OCI-LY7 (cell line): ENCODE results near the gene SERGEF. TPM values are rescaled to one million over a fixed set of nuclear protein-coding genes. Genes with fewer than 3 reads are reported as not detected.

Source experiments
- BruUV-seq: library from RNA; stranded (reverse); fragments of 400-500 nt; replicated peaks from 2 replicates; lab custom pipeline; 2021; lab: Mats Ljungman, UMichigan
- CTCF ChIA-PET: fragments of 300-600 bp; sonication (Branson Sonifier 250); formaldehyde crosslinking; loops from one replicate; lab custom pipeline; 2022; ENCODE audit warnings: antibody characterized with exemption; ENCODE audit not compliant: unreplicated experiment; lab: Charles Lee
- POLR2A ChIA-PET: fragments of 300-600 bp; sonication (Branson Sonifier 250); formaldehyde crosslinking; loops from one replicate; lab custom pipeline; 2022; ENCODE audit warnings: antibody characterized with exemption; lab: Charles Lee
- DNase-seq: peaks from one replicate; pipeline ENCODE4 v3.0.0-alpha.2; 2015; ENCODE audit warnings: low spot score
- H2AFZ ChIP-seq: fragments of 200-600 bp; sonication (generic), shearing (Covaris generic); 2 replicates; pipeline ENCODE4 v1.6.1; 2014; ENCODE audit warnings: mild to moderate bottlenecking, antibody characterized with exemption, low read length, moderate library complexity
- H3K27ac ChIP-seq: fragments of 200-600 bp; sonication (generic); 2 replicates; pipeline ENCODE4 v1.5.1; 2014; ENCODE audit warnings: mixed run types, low read depth, mild to moderate bottlenecking, moderate library complexity, low read length, inconsistent platforms; ENCODE audit not compliant: poor library complexity, severe bottlenecking
- H3K36me3 ChIP-seq: fragments of 200-600 bp; sonication (generic); 2 replicates; pipeline ENCODE4 v1.6.1; 2014; ENCODE audit warnings: mild to moderate bottlenecking, antibody characterized with exemption, low read length, moderate library complexity, mixed read lengths; ENCODE audit not compliant: insufficient read depth
- H3K4me1 ChIP-seq: fragments of 200-600 bp; sonication (generic); 2 replicates; pipeline ENCODE4 v1.5.1; 2014; ENCODE audit warnings: mild to moderate bottlenecking, low read length; ENCODE audit not compliant: insufficient read depth, poor library complexity, severe bottlenecking
- H3K4me2 ChIP-seq: fragments of 200-600 bp; sonication (generic); 2 replicates; pipeline ENCODE4 v1.6.1; 2014; ENCODE audit warnings: mild to moderate bottlenecking, low read length
- H3K4me3 ChIP-seq: fragments of 200-600 bp; sonication (generic); 2 replicates; pipeline ENCODE4 v1.5.1; 2014; ENCODE audit warnings: mild to moderate bottlenecking, low read depth, low read length; ENCODE audit not compliant: poor library complexity, severe bottlenecking
- H3K79me2 ChIP-seq: fragments of 200-600 bp; sonication (generic); 2 replicates; pipeline ENCODE4 v1.6.1; 2016; ENCODE audit warnings: low read depth, mild to moderate bottlenecking, low read length, moderate library complexity, mixed read lengths; ENCODE audit not compliant: insufficient read depth
- H3K9me2 ChIP-seq: fragments of 200-600 bp; sonication (generic); 2 replicates; pipeline ENCODE4 v1.6.1; 2016; ENCODE audit warnings: mild to moderate bottlenecking, low read length, mixed read lengths; ENCODE audit not compliant: insufficient read depth
- H3K9me3 ChIP-seq: fragments of 200-600 bp; sonication (generic); 2 replicates; pipeline ENCODE4 v1.6.1; 2014; ENCODE audit warnings: mild to moderate bottlenecking, mixed run types, low read length, mixed read lengths
- H4K20me1 ChIP-seq: fragments of 200-600 bp; sonication (generic); 2 replicates; pipeline ENCODE4 v1.6.1; 2014; ENCODE audit warnings: mild to moderate bottlenecking, antibody characterized with exemption, low read length, moderate library complexity, mixed read lengths; ENCODE audit not compliant: insufficient read depth
- CTCF ChIP-seq: fragments of 200-600 bp; sonication (generic); conservative IDR thresholded peaks from 2 replicates; pipeline ENCODE4 v1.5.1; 2014; ENCODE audit warnings: mild to moderate bottlenecking, antibody characterized with exemption, low read length, moderate library complexity, mixed read lengths
- EZH2phosphoT487 ChIP-seq: fragments of 200-600 bp; sonication (generic); IDR thresholded peaks from 2 replicates; pipeline ENCODE4 v1.6.1; 2018; ENCODE audit warnings: low read depth, borderline replicate concordance, mild to moderate bottlenecking, mixed run types, antibody characterized with exemption, low read length, moderate library complexity, mixed read lengths
- intact Hi-C: fragments of 100-400 bp; cut with micrococcal nuclease; formaldehyde crosslinking; loops from one replicate; pipeline ENCODE4 v1.10.0; 2022; ENCODE audit not compliant: unreplicated experiment
- total RNA-seq, 2 experiments: library from RNA; depleted of rRNA in 1 of 2; stranded (reverse); fragments of >200 nt in 1 of 2; shearing (Covaris generic) in 1 of 2; gene quantifications; 2 replicates each; pipeline ENCODE4 v1.2.3, GENCODE V29; 2014 to 2022

The SERGEF gene
- total RNA-seq, 2 experiments from 2014 or later: 35.4 to 42.2 TPM

- POLR2A ChIA-PET: interaction anchor here (0.7 kb wide), 1 partner anchor 552 kb away, joined by 4 read pairs; no protein-coding TSS in a partner anchor
- H3K9me2 ChIP-seq: no peaks in the 10 kb centered on the region
- no peaks in the 10 kb centered on the region for H3K9me3 ChIP-seq
- BruUV-seq: no TSS peak
- intact Hi-C loops: no loop called here
- CTCF ChIA-PET: interaction anchor here (0.5 kb wide), 1 partner anchor 839 kb away, joined by 3 read pairs; no protein-coding TSS in a partner anchor
- H3K36me3 ChIP-seq: no peaks in the 10 kb centered on the region
- no peaks in the 10 kb centered on the region for H3K4me1 ChIP-seq
- no peak overlapping the region for H3K4me2 ChIP-seq
- DNase-seq: no peak
- no peak overlapping the region for H3K4me3 ChIP-seq
- no peaks in the 10 kb centered on the region for H4K20me1 ChIP-seq
- no peak overlapping the region for H2AFZ ChIP-seq
- H3K27ac ChIP-seq: no peak overlapping the region
- TF ChIP-seq CTCF (no peak), EZH2phosphoT487 (no peak)
- H3K79me2 ChIP-seq: no peaks in the 10 kb centered on the region
Observed at GRCh38 chr11:17742019-17742418, 270.8 kb downstream of the SERGEF start.

GRCh38 chr11:17741487-17741886 lies 271.4 kb downstream of the SERGEF start:
- H2AFZ ChIP-seq: no peak overlapping the region
- no peaks in the 10 kb centered on the region for H3K79me2 ChIP-seq
- POLR2A ChIA-PET: interaction anchor here (0.6 to 0.7 kb wide), 2 partner anchors 552 to 681 kb away, joined by 3 to 4 read pairs; no protein-coding TSS in a partner anchor
- no peak overlapping the region for H3K4me3 ChIP-seq
- BruUV-seq: no TSS peak
- CTCF ChIA-PET: no interaction called here
- TF ChIP-seq EZH2phosphoT487: no peak
- no peak for TF ChIP-seq CTCF
- no peak overlapping the region for H3K27ac ChIP-seq
- H4K20me1 ChIP-seq: no peaks in the 10 kb centered on the region
- DNase-seq: no peak
- H3K9me2 ChIP-seq: no peaks in the 10 kb centered on the region
- no peaks in the 10 kb centered on the region for H3K9me3 ChIP-seq
- H3K36me3 ChIP-seq: no peaks in the 10 kb centered on the region
- H3K4me2 ChIP-seq: no peak overlapping the region
- intact Hi-C loops: no loop called here
- no peaks in the 10 kb centered on the region for H3K4me1 ChIP-seq

GRCh38 chr11:17740649-17741235 lies 272.1 kb downstream of the SERGEF start:
- DNase-seq: no peak
- no peak overlapping the region for H3K4me3 ChIP-seq
- H3K9me3 ChIP-seq: no peaks in the 10 kb centered on the region
- CTCF ChIA-PET: interaction anchor here (0.7 kb wide), 1 partner anchor 10 kb away, joined by 3 read pairs; no protein-coding TSS in a partner anchor
- no peaks in the 10 kb centered on the region for H3K4me1 ChIP-seq
- no peak overlapping the region for H3K27ac ChIP-seq
- no peak overlapping the region for H3K4me2 ChIP-seq
- no peaks in the 10 kb centered on the region for H3K79me2 ChIP-seq
- TF ChIP-seq CTCF (no peak), EZH2phosphoT487 (no peak)
- no peak overlapping the region for H2AFZ ChIP-seq
- no peaks in the 10 kb centered on the region for H4K20me1 ChIP-seq
- intact Hi-C loops: no loop called here
- BruUV-seq: no TSS peak
- H3K36me3 ChIP-seq: no peaks in the 10 kb centered on the region
- POLR2A ChIA-PET: no interaction called here
- no peaks in the 10 kb centered on the region for H3K9me2 ChIP-seq
